Subcutaneous abdominal adipose tissue (tissue), 5 donors: ENCODE measurements around the gene GZMB.

ENCODE experiments used
- H3K27ac ChIP-seq: one replicate; pipeline ENCODE4 v1.7.0; 2013; ENCODE audit warnings: low read depth, mild to moderate bottlenecking, inconsistent platforms, low read length, moderate library complexity
- H3K27me3 ChIP-seq, 5 donors: one replicate each; pipeline ENCODE4 v1.7.0; 2013; ENCODE audit warnings: low read length in 5 of 5, inconsistent platforms in 1 of 5; ENCODE audit not compliant: control insufficient read depth in 5 of 5, insufficient read depth in 4 of 5
- H3K36me3 ChIP-seq, 5 donors: one replicate each; pipeline ENCODE4 v1.7.0; 2013; ENCODE audit warnings: low read length in 5 of 5; ENCODE audit not compliant: control insufficient read depth in 5 of 5, insufficient read depth in 5 of 5
- H3K4me1 ChIP-seq, 5 donors: one replicate each; pipeline ENCODE4 v1.7.0; 2013; ENCODE audit warnings: low read length in 5 of 5, mild to moderate bottlenecking in 3 of 5, moderate library complexity in 1 of 5; ENCODE audit not compliant: control insufficient read depth in 5 of 5, insufficient read depth in 5 of 5
- H3K4me3 ChIP-seq, 5 donors: one replicate each; pipeline ENCODE4 v1.7.0; 2013; ENCODE audit warnings: low read length in 5 of 5, low read depth in 1 of 5
- H3K9ac ChIP-seq, 5 donors: one replicate each; pipeline ENCODE4 v1.7.0; 2013; ENCODE audit warnings: low read length in 5 of 5, mild to moderate bottlenecking in 4 of 5, moderate library complexity in 3 of 5
- H3K9me3 ChIP-seq, 5 donors: one replicate each; pipeline ENCODE4 v1.7.0; 2013; ENCODE audit warnings: low read length in 5 of 5; ENCODE audit not compliant: control insufficient read depth in 5 of 5
- donor health status: healthy.
- donor health status: healthy.
- donor health status: healthy.
- donor health status: healthy.
- donor health status: healthy.

The GZMB gene

GRCh38 chr14:24632761-24633160, 1.2 kb downstream of the GZMB start:
- Histone ChIP-seq H3K27ac (no peak overlapping the region), H3K4me1 (no peaks in the 10 kb centered on the region), H3K4me3 (no peak overlapping the region), H3K27me3 (no peaks in the 10 kb centered on the region), H3K9me3 (no peaks in the 10 kb centered on the region), H3K9ac (no peak overlapping the region), H3K36me3 (no peaks in the 10 kb centered on the region)

GRCh38 chr14:24632336-24632735, 1.7 kb downstream of the GZMB start:
- H3K36me3 ChIP-seq, result no peaks in the 10 kb centered on the region
- no peak overlapping the region for H3K9ac ChIP-seq
- H3K27me3 ChIP-seq, result no peaks in the 10 kb centered on the region
- no peak overlapping the region for H3K27ac ChIP-seq
- H3K4me3 ChIP-seq, result no peak overlapping the region
- no peaks in the 10 kb centered on the region for H3K4me1 ChIP-seq
- H3K9me3 ChIP-seq, result no peaks in the 10 kb centered on the region

GRCh38 chr14:24631749-24632335, 2.1 kb downstream of the GZMB start:
- no peaks in the 10 kb centered on the region for H3K36me3 ChIP-seq
- H3K9me3 ChIP-seq, result no peaks in the 10 kb centered on the region
- no peaks in the 10 kb centered on the region for H3K27me3 ChIP-seq
- H3K9ac ChIP-seq, result no peak overlapping the region
- H3K4me1 ChIP-seq, result no peaks in the 10 kb centered on the region
- no peak overlapping the region for H3K27ac ChIP-seq
- no peak overlapping the region for H3K4me3 ChIP-seq

- H3K4me1 ChIP-seq, result no peaks in the 10 kb centered on the region
- no peak overlapping the region for H3K27ac ChIP-seq
- H3K4me3 ChIP-seq, result no peak overlapping the region
- no peaks in the 10 kb centered on the region for H3K27me3 ChIP-seq
- no peaks in the 10 kb centered on the region for H3K9me3 ChIP-seq
- no peaks in the 10 kb centered on the region for H3K36me3 ChIP-seq
- H3K9ac ChIP-seq, result no peak overlapping the region
Observed at GRCh38 chr14:24630872-24631477, 3.0 kb downstream of the GZMB start.

- Histone ChIP-seq H3K36me3 (no peaks in the 10 kb centered on the region), H3K27ac (no peak overlapping the region), H3K4me1 (no peaks in the 10 kb centered on the region), H3K9me3 (no peaks in the 10 kb centered on the region), H3K27me3 (no peaks in the 10 kb centered on the region), H3K4me3 (no peak overlapping the region), H3K9ac (no peak overlapping the region)
Observed at GRCh38 chr14:24630087-24630871, 3.7 kb downstream of the GZMB start.

GRCh38 chr14:24629521-24629920, 4.5 kb downstream of the GZMB start:
- H3K27ac ChIP-seq, result no peak overlapping the region
- H3K27me3 ChIP-seq, result no peaks in the 10 kb centered on the region
- H3K9me3 ChIP-seq, result peaks cover 0 to 1% (median 0%) of the 10 kb centered on the region in 5 donors

GRCh38 chr14:24613747-24614146, 20.2 kb downstream of the GZMB start:
- no peak overlapping the region for H3K4me3 ChIP-seq
- no peak overlapping the region for H3K27ac ChIP-seq
- no peaks in the 10 kb centered on the region for H3K4me1 ChIP-seq
- H3K36me3 ChIP-seq, result no peaks in the 10 kb centered on the region
- no peaks in the 10 kb centered on the region for H3K27me3 ChIP-seq
- H3K9ac ChIP-seq, result no peak overlapping the region
- H3K9me3 ChIP-seq, result no peaks in the 10 kb centered on the region

More at GRCh38 chr14:24629521-24629920, 4.5 kb downstream of the GZMB start:
- no peak overlapping the region for H3K9ac ChIP-seq
- H3K36me3 ChIP-seq, result no peaks in the 10 kb centered on the region
- no peaks in the 10 kb centered on the region for H3K4me1 ChIP-seq
- no peak overlapping the region for H3K4me3 ChIP-seq

GRCh38 chr14:24613241-24613640, 20.7 kb downstream of the GZMB start:
- Histone ChIP-seq H3K9me3 (no peaks in the 10 kb centered on the region), H3K27me3 (no peaks in the 10 kb centered on the region), H3K27ac (no peak overlapping the region), H3K9ac (no peak overlapping the region), H3K36me3 (no peaks in the 10 kb centered on the region), H3K4me3 (no peak overlapping the region), H3K4me1 (no peaks in the 10 kb centered on the region)

GRCh38 chr14:24612196-24612595, 21.8 kb downstream of the GZMB start:
- Histone ChIP-seq H3K36me3 (no peaks in the 10 kb centered on the region), H3K4me1 (no peaks in the 10 kb centered on the region), H3K4me3 (no peak overlapping the region), H3K27me3 (no peaks in the 10 kb centered on the region), H3K27ac (no peak overlapping the region), H3K9ac (no peak overlapping the region), H3K9me3 (no peaks in the 10 kb centered on the region)

- H3K27me3 ChIP-seq, result no peaks in the 10 kb centered on the region
Observed at GRCh38 chr14:24609655-24610344, 24.2 kb downstream of the GZMB start, which contains the start of gene GZMH. TSS of gene GZMH (minus strand) at chr14:24609685. CDS start at chr14:24609613, 72 bp downstream.

More at GRCh38 chr14:24609655-24610344, 24.2 kb downstream of the GZMB start, which contains the start of gene GZMH:
- Histone ChIP-seq H3K4me3 (no peak within 1 kb of the TSS), H3K9me3 (no peaks in the 10 kb centered on the region), H3K36me3 (no peaks in the 10 kb centered on the region), H3K9ac (no peak within 1 kb of the TSS), H3K4me1 (no peaks in the 10 kb centered on the region), H3K27ac (no peak within 1 kb of the TSS)
